Measurements from ENCODE around the gene SKI.
A peak's percentile ranks its signal among the peaks of the same experiment; 100 is the strongest.

SKI gene

GRCh38 chr1:2276803-2277580 is 48.9 kb downstream of the SKI start:
- no peak overlapping the region for H3K27ac ChIP-seq (ENCODE audit: insufficient read depth, low read length, poor library complexity, severe bottlenecking)
- no peaks in the 10 kb centered on the region for H3K27me3 ChIP-seq (replicated peaks; ENCODE audit: control insufficient read depth, insufficient read depth, low read length, poor library complexity, severe bottlenecking)
- DNase-seq: no peak
- H3K9me3 ChIP-seq (ENCODE audit: control insufficient read depth, low read length): no peaks in the 10 kb centered on the region
- no peak overlapping the region for H3K4me3 ChIP-seq (ENCODE audit: insufficient read depth, low read depth, low read length, poor library complexity, severe bottlenecking)
- H3K4me1 ChIP-seq (ENCODE audit: control insufficient read depth, insufficient read depth, low read length, poor library complexity, severe bottlenecking): peaks cover 39% of the 10 kb centered on the region
- peaks cover 8% of the 10 kb centered on the region for H3K36me3 ChIP-seq (ENCODE audit: control insufficient read depth, insufficient read depth, low read length)

DNA sequence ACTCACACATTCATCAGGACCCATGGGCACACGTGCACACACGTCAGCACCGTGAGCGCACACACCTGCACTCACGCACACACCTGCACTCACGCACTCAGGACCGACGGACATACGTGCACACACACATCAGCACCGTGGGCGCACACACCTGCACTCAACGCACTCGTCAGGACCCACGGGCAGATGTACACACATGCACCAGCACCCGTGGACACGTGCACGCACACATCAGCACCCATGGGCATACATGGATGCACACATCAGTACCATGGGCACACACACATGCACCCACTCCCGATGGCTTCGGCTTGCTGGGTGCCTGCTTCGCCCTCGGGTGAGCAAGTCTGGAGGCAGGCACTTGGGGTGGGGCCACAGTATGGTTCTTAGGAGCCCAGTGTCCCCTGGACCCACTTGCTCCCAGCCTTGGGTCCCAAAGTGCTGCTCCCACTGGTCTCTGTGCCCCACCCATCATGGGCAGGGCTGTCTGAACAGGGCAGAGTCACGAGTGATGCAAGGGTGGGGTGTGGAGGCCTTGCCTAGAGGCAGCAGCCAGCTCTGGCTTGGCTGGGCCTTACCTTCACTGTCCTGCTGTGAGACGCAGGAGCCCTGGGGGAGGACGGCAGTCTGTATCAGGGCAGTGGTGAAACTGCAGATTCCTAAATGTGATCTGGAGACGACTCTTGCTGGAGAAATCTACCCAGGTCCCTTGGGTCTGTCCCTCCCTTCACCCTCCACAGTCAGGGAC is 49.8 kb downstream of the SKI start:
- DNase-seq: no peak
- Histone ChIP-seq H3K4me3 (ENCODE audit: insufficient read depth, low read depth, low read length, poor library complexity, severe bottlenecking) (no peak overlapping the region), H3K9me3 (ENCODE audit: control insufficient read depth, low read length) (no peaks in the 10 kb centered on the region), H3K4me1 (ENCODE audit: control insufficient read depth, insufficient read depth, low read length, poor library complexity, severe bottlenecking) (peaks cover 41% of the 10 kb centered on the region), H3K36me3 (ENCODE audit: control insufficient read depth, insufficient read depth, low read length) (peaks cover 13% of the 10 kb centered on the region), H3K27ac (ENCODE audit: insufficient read depth, low read length, poor library complexity, severe bottlenecking) (no peak overlapping the region), H3K27me3 (replicated peaks; ENCODE audit: control insufficient read depth, insufficient read depth, low read length, poor library complexity, severe bottlenecking) (no peaks in the 10 kb centered on the region)

DNA sequence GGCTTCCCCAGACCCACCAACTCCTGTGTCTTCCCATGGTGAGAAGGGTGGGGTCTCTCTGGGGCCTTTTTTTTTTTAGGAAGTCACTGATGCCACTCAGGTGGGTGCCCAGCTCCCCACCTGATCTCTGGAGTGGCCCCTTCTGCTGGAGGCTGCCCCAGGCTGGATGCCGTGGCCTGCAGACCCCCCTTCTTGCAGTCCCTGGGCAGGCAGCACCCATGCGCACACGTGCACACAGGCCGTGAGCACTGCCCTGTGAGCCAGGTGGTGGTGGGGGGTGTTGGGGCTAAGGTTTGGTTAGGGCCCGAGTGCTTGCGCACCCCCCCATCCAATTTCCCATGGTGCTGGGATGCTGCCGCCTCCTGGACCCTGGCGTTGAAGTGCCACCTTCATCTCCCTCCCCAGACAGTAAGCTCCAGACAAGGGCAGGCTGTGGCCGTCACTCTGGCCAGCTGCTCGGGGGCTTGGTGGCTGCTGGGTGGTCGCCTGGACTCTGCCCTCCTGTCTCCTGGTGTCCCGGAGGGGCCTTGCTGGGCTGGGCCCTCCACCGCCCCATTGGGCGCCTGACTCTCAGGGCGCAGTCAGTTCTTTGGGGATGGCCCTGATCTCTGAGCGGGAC is 50.6 kb downstream of the SKI start:
- no peaks in the 10 kb centered on the region for H3K27me3 ChIP-seq (replicated peaks; ENCODE audit: control insufficient read depth, insufficient read depth, low read length, poor library complexity, severe bottlenecking)
- no peak overlapping the region for H3K4me3 ChIP-seq (ENCODE audit: insufficient read depth, low read depth, low read length, poor library complexity, severe bottlenecking)
- no peak for DNase-seq
- no peak overlapping the region for H3K27ac ChIP-seq (ENCODE audit: insufficient read depth, low read length, poor library complexity, severe bottlenecking)
- peaks cover 13% of the 10 kb centered on the region for H3K36me3 ChIP-seq (ENCODE audit: control insufficient read depth, insufficient read depth, low read length)
- H3K9me3 ChIP-seq (ENCODE audit: control insufficient read depth, low read length): no peaks in the 10 kb centered on the region
- peaks cover 35% of the 10 kb centered on the region for H3K4me1 ChIP-seq (ENCODE audit: control insufficient read depth, insufficient read depth, low read length, poor library complexity, severe bottlenecking)

DNA sequence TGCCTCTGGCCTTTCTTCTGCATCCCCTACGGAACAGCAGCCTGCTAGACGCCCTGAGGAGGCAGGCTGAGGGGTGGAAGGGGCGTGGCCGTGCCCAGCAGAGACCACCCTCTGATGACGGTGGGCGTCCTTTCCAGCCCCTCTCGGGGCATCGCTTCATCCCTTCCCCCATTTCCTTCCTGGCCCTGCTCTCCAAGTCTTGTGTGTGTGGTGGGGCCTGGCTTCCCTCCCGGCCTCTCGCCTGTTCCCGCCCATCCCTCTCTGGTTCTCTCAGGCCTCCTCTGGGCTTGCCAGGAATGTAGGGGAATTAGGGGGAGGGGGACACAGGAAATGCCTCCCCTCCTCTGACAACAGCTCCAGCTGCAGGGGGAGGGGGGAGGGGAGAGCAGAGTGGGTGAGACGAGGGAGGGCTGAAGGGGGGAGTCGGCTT is 51.1 kb downstream of the SKI start:
- Histone ChIP-seq H3K9me3 (ENCODE audit: control insufficient read depth, low read length) (no peaks in the 10 kb centered on the region), H3K36me3 (ENCODE audit: control insufficient read depth, insufficient read depth, low read length) (peaks cover 13% of the 10 kb centered on the region), H3K27ac (ENCODE audit: insufficient read depth, low read length, poor library complexity, severe bottlenecking) (peak overlapping the region; percentile 18), H3K27me3 (replicated peaks; ENCODE audit: control insufficient read depth, insufficient read depth, low read length, poor library complexity, severe bottlenecking) (no peaks in the 10 kb centered on the region), H3K4me3 (ENCODE audit: insufficient read depth, low read depth, low read length, poor library complexity, severe bottlenecking) (no peak overlapping the region), H3K4me1 (ENCODE audit: control insufficient read depth, insufficient read depth, low read length, poor library complexity, severe bottlenecking) (peaks cover 32% of the 10 kb centered on the region)
- no peak for DNase-seq

DNA sequence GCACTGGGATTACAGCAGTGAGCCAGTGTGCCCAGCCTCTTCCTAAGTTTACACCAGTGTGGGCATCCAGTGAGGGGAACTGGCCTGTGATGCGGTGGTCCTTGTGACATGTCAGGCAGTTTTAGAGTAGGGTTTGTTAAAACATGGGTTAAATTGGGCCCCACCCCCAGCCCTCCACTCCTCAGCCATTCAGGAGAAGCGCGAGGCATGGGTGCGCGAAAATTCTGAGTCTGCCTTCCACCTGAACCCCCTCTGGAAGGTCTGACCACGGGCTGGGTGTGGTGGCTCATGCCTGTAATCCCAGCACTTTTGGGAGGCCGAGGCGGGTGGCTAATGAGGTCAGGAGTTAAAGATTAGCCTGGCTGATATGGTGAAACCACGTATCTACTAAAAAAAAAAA is 51.7 kb downstream of the SKI start:
- peaks cover 26% of the 10 kb centered on the region for H3K4me1 ChIP-seq (ENCODE audit: control insufficient read depth, insufficient read depth, low read length, poor library complexity, severe bottlenecking)
- H3K36me3 ChIP-seq (ENCODE audit: control insufficient read depth, insufficient read depth, low read length): peaks cover 13% of the 10 kb centered on the region
- H3K27ac ChIP-seq (ENCODE audit: insufficient read depth, low read length, poor library complexity, severe bottlenecking): peak overlapping the region; percentile 18
- no peaks in the 10 kb centered on the region for H3K9me3 ChIP-seq (ENCODE audit: control insufficient read depth, low read length)
- H3K27me3 ChIP-seq (replicated peaks; ENCODE audit: control insufficient read depth, insufficient read depth, low read length, poor library complexity, severe bottlenecking): no peaks in the 10 kb centered on the region
- no peak for DNase-seq
- H3K4me3 ChIP-seq (ENCODE audit: insufficient read depth, low read depth, low read length, poor library complexity, severe bottlenecking): no peak overlapping the region

GRCh38 chr1:2282556-2283270 is 54.6 kb downstream of the SKI start:
- H3K36me3 ChIP-seq (ENCODE audit: control insufficient read depth, insufficient read depth, low read length): peaks cover 7% of the 10 kb centered on the region
- DNase-seq: no peak
- no peaks in the 10 kb centered on the region for H3K27me3 ChIP-seq (replicated peaks; ENCODE audit: control insufficient read depth, insufficient read depth, low read length, poor library complexity, severe bottlenecking)
- no peaks in the 10 kb centered on the region for H3K9me3 ChIP-seq (ENCODE audit: control insufficient read depth, low read length)
- peaks cover 16% of the 10 kb centered on the region for H3K4me1 ChIP-seq (ENCODE audit: control insufficient read depth, insufficient read depth, low read length, poor library complexity, severe bottlenecking)
- H3K27ac ChIP-seq (ENCODE audit: insufficient read depth, low read length, poor library complexity, severe bottlenecking): no peak overlapping the region
- H3K4me3 ChIP-seq (ENCODE audit: insufficient read depth, low read depth, low read length, poor library complexity, severe bottlenecking): no peak overlapping the region

DNA sequence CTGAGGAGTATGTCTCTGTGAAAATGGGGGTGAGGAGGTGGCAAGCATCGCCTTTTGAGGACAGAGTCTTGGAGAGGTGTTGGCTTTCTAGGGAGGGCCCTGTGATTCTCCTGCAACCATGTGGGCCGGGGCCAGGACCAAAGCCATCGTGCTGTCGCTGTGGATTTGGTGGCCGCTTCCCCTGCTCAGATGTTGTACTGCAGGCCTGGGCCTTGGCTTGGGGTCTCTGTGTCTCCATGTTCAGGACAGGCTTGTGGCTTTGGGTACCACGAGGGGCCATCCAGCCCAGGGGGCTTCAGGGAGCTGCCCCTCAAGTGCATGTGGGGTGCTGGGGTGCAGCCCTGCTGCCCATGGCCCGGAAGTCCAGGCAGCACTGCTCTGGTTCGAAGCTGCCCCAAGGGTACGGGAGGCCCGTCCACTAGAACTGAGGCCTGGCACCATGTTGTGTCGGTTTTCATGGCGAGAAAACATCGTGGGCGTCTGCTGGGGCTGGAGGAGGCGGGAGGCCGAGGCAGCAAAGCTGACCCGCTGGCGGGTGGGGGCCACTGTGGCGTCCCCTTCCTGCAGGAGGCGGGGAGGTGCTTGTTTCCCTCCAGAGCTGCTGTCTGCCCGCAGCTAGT is 55.4 kb downstream of the SKI start:
- DNase-seq: no peak
- Histone ChIP-seq H3K4me3 (ENCODE audit: insufficient read depth, low read depth, low read length, poor library complexity, severe bottlenecking) (no peak overlapping the region), H3K4me1 (ENCODE audit: control insufficient read depth, insufficient read depth, low read length, poor library complexity, severe bottlenecking) (peaks cover 14% of the 10 kb centered on the region), H3K36me3 (ENCODE audit: control insufficient read depth, insufficient read depth, low read length) (peaks cover 5% of the 10 kb centered on the region), H3K27ac (ENCODE audit: insufficient read depth, low read length, poor library complexity, severe bottlenecking) (no peak overlapping the region), H3K9me3 (ENCODE audit: control insufficient read depth, low read length) (no peaks in the 10 kb centered on the region), H3K27me3 (replicated peaks; ENCODE audit: control insufficient read depth, insufficient read depth, low read length, poor library complexity, severe bottlenecking) (no peaks in the 10 kb centered on the region)

DNA sequence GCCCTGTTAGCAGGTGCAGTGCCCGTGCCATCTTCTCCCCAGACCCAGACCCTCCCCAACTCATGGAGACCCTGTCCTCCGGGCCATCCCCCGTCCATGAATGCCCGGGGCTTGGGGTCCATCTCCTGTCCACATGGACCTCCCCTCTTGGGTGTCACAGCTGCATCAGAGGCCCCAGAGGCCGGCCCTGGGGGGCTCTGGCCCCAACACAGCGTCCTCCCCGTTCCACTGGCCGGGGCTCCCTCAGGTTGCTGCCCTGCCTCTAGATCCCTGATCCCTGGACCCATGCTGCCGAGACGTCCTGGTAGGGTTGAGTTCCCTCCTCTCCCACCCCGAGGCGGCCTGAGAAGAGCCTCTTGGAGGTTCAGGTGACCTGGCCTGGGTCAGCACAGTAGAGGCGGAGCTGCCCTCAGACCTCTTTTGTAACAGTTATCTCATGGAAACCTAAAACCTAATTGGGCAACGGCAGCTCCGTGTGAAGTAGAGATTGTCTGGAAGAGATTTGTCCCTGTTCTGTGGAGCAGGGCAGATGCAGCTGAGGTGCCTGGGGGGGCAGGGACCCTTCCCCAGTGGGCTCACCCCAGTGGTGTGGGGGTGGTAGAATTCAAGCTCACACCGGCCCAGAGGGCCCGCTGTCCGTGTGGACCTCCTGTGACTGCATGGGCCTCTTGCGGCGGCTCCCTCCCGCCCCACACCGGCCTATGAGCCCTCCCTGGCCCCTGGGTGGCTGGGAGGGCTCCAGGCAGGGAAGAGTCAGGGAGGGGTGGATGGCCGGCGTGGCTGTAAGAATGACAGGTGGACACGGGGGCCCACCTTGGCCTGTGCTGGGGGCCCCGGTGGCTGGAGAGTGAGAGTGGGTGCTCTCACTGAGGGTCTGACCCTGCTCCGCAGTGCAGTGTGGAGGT is 56.1 kb downstream of the SKI start:
- no peaks in the 10 kb centered on the region for H3K27me3 ChIP-seq (replicated peaks; ENCODE audit: control insufficient read depth, insufficient read depth, low read length, poor library complexity, severe bottlenecking)
- H3K4me3 ChIP-seq (ENCODE audit: insufficient read depth, low read depth, low read length, poor library complexity, severe bottlenecking): no peak overlapping the region
- no peak overlapping the region for H3K27ac ChIP-seq (ENCODE audit: insufficient read depth, low read length, poor library complexity, severe bottlenecking)
- peaks cover 5% of the 10 kb centered on the region for H3K36me3 ChIP-seq (ENCODE audit: control insufficient read depth, insufficient read depth, low read length)
- no peaks in the 10 kb centered on the region for H3K9me3 ChIP-seq (ENCODE audit: control insufficient read depth, low read length)
- DNase-seq: no peak
- peaks cover 17% of the 10 kb centered on the region for H3K4me1 ChIP-seq (ENCODE audit: control insufficient read depth, insufficient read depth, low read length, poor library complexity, severe bottlenecking)

GRCh38 chr1:2284932-2285331 is 56.8 kb downstream of the SKI start:
- Histone ChIP-seq H3K36me3 (ENCODE audit: control insufficient read depth, insufficient read depth, low read length) (peaks cover 5% of the 10 kb centered on the region), H3K27me3 (replicated peaks; ENCODE audit: control insufficient read depth, insufficient read depth, low read length, poor library complexity, severe bottlenecking) (no peaks in the 10 kb centered on the region), H3K27ac (ENCODE audit: insufficient read depth, low read length, poor library complexity, severe bottlenecking) (no peak overlapping the region), H3K4me3 (ENCODE audit: insufficient read depth, low read depth, low read length, poor library complexity, severe bottlenecking) (no peak overlapping the region), H3K4me1 (ENCODE audit: control insufficient read depth, insufficient read depth, low read length, poor library complexity, severe bottlenecking) (peaks cover 22% of the 10 kb centered on the region), H3K9me3 (ENCODE audit: control insufficient read depth, low read length) (no peaks in the 10 kb centered on the region)
- no peak for DNase-seq
